Esophagus (tissue), 2 donors: ENCODE data around the gene RGS11. TPM values are rescaled to one million over a fixed set of nuclear protein-coding genes. Genes with fewer than 3 reads are reported as not detected.

Experiments
- H3K27ac ChIP-seq, 2 donors: one replicate each; pipeline ENCODE4 v1.5.1; 2013; ENCODE audit warnings: low read depth in 2 of 2, mild to moderate bottlenecking in 2 of 2, inconsistent platforms in 1 of 2, low read length in 1 of 2, moderate library complexity in 1 of 2
- H3K27me3 ChIP-seq, 2 donors: one replicate each; pipeline ENCODE4 v1.6.1; 2013; ENCODE audit warnings: low read length in 2 of 2, control low read depth in 1 of 2, mild to moderate bottlenecking in 1 of 2; ENCODE audit not compliant: insufficient read depth in 2 of 2, control insufficient read depth in 1 of 2
- H3K36me3 ChIP-seq, 2 donors: one replicate each; pipeline ENCODE4 v1.6.1; 2013; ENCODE audit warnings: low read length in 1 of 2; ENCODE audit not compliant: control insufficient read depth in 2 of 2, insufficient read depth in 2 of 2
- H3K4me1 ChIP-seq, 2 donors: one replicate each; pipeline ENCODE4 v1.6.1; 2013; ENCODE audit warnings: low read length in 1 of 2; ENCODE audit not compliant: control insufficient read depth in 2 of 2, insufficient read depth in 2 of 2
- H3K4me3 ChIP-seq, 2 donors: one replicate each; pipeline ENCODE4 v1.5.1; 2013; ENCODE audit warnings: low read length in 2 of 2, mild to moderate bottlenecking in 2 of 2, low read depth in 1 of 2, moderate library complexity in 1 of 2
- H3K9me3 ChIP-seq, 2 donors: one replicate each; pipeline ENCODE4 v1.6.1; 2013; ENCODE audit warnings: mild to moderate bottlenecking in 2 of 2, low read depth in 1 of 2, low read length in 1 of 2, moderate library complexity in 1 of 2; ENCODE audit not compliant: control insufficient read depth in 2 of 2, insufficient read depth in 1 of 2
- WGBS, 2 donors: extraction: QIAGEN DNeasy Blood & Tissue Kit; methylation state at CpG; one replicate each; pipeline ENCODE4 v1.1.7; 2013; 5-methylcytosine and 5-hydroxymethylcytosine counted together
- polyA plus RNA-seq, 2 donors: library from polyadenylated mRNA; stranded (reverse); fragments of 200-250 nt; gene quantifications; one replicate each; pipeline ENCODE4 v1.2.3, GENCODE V29; 2013
- donor health status: healthy with polysubstance abuse.
- donor health status: Bipolar disorder and iron deficiency.

The RGS11 gene
- polyA plus RNA-seq, 2 donors: 6.3 to 7.9 TPM

DNA sequence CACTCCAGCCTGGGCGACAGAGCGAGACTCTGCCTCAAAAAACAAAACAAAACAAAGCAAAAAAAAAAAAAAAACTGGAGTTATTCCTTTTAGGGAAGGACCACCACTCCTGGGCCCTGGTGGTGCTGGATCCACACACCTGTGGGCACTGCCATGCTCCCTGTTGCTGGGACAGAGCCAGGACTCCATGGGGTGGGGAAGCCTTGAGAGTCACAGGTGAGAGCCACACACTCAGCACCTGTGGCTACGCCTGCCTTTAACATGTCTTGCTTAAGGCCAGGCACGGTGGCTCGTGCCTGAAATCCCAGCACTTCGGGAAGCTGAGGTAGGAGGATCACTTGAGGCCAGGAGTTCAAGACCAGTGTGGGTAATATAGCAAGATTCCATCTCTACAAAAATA, 25.5 kb upstream of the RGS11 start:
- Histone ChIP-seq H3K4me3 (no peak overlapping the region), H3K36me3 (peaks cover 0 to 40% of the 10 kb centered on the region in 2 donors), H3K9me3 (no peaks in the 10 kb centered on the region), H3K27me3 (no peaks in the 10 kb centered on the region), H3K4me1 (peaks cover 0 to under 1% of the 10 kb centered on the region in 2 donors), H3K27ac (no peak overlapping the region)
- WGBS, 2 donors: 81 to 93% methylated on average over 4 to 6 of the region's 6 CpGs

DNA sequence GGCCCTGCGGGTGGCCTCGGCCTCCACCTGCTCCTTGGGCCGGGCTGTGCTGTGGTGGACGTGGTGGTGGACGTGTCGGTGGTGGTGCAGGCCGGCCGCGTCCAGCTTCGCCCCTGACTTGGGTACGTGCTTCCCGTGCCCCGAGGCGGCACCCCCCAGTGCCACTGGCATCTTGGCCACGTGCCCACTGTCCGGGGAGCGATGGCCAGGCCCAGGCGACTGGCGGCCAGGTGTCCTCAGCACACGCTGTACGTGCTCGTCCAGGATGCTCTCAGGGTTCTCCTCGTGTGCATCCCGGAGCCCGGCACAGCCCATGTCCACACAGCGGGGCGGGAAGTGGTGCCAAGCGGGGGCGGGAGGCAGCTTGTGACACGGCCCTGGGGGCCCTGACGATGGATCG, 22.1 kb upstream of the RGS11 start:
- no peaks in the 10 kb centered on the region for H3K4me1 ChIP-seq
- H3K4me3 ChIP-seq: no peak overlapping the region
- no peaks in the 10 kb centered on the region for H3K27me3 ChIP-seq
- no peaks in the 10 kb centered on the region for H3K9me3 ChIP-seq
- peaks cover 0 to 41% of the 10 kb centered on the region in 2 donors for H3K36me3 ChIP-seq
- no peak overlapping the region for H3K27ac ChIP-seq
- 93 to 94% methylated on average over 28 to 32 of the region's 32 CpGs for WGBS, 2 donors

DNA sequence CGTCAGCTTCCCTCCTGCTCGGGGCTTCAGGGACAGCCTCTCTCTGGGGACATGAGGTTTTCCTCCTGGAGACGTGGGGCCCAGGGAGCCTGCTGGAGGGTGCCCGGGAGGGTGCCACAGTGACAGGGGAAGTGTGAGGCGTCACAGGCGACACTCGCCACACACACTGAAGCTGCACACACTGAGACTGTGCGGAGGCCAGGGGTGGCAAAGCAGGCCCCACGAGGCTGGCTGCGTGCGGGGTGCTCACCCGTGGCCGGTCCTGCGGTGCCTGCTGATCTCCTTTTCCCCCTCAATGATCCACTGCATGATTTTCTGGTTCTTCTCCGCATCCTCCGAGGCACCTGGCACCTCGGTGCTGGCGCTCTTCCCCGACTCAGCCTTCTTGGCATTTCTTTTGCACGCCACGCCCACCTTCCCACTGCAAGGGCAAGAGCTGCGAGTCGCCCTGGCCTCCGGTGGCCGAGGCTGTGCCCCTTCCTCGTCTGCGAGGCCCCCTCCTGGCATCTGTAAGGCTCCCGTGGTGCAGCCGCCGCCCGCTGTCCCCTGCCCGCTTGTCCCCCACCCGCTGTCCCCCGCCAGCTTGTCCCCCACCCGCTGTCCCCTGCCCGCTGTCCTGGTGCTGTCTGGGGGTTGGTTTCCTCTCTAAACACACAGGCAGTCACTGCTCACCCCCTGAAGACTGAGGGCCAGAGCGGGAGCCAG, 21.2 kb upstream of the RGS11 start:
- no peaks in the 10 kb centered on the region for H3K9me3 ChIP-seq
- H3K4me1 ChIP-seq: no peaks in the 10 kb centered on the region
- no peak overlapping the region for H3K4me3 ChIP-seq
- WGBS, 2 donors: 82 to 85% methylated on average over 36 to 37 of the region's 37 CpGs
- no peak overlapping the region for H3K27ac ChIP-seq
- peaks cover 6 to 44% of the 10 kb centered on the region in 2 donors for H3K36me3 ChIP-seq
- H3K27me3 ChIP-seq: no peaks in the 10 kb centered on the region

DNA sequence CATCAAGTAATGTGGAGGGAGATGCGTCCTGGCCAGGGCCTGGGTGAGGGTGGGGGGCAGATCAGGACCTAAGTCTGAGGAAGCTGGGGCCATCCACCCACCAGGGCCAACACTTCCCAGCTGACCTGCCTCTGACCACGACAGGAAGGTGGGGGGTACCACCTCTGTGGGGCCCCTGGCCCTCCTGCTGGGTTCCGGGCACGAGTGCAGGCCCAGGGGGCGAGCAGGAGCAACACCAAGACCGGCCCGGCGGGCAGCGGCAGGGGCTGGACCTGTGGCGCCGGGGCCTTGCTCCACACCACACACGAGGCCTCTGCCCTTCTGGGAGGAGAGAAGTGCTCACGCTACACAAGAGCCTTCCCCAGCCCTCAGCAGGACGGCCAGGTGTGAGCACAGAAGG, 20.5 kb upstream of the RGS11 start:
- H3K36me3 ChIP-seq: peaks cover 6 to 46% of the 10 kb centered on the region in 2 donors
- H3K4me3 ChIP-seq: no peak overlapping the region
- H3K9me3 ChIP-seq: no peaks in the 10 kb centered on the region
- no peaks in the 10 kb centered on the region for H3K27me3 ChIP-seq
- no peaks in the 10 kb centered on the region for H3K4me1 ChIP-seq
- 96 to 98% methylated on average over 14 of the region's 14 CpGs for WGBS, 2 donors
- H3K27ac ChIP-seq: no peak overlapping the region

DNA sequence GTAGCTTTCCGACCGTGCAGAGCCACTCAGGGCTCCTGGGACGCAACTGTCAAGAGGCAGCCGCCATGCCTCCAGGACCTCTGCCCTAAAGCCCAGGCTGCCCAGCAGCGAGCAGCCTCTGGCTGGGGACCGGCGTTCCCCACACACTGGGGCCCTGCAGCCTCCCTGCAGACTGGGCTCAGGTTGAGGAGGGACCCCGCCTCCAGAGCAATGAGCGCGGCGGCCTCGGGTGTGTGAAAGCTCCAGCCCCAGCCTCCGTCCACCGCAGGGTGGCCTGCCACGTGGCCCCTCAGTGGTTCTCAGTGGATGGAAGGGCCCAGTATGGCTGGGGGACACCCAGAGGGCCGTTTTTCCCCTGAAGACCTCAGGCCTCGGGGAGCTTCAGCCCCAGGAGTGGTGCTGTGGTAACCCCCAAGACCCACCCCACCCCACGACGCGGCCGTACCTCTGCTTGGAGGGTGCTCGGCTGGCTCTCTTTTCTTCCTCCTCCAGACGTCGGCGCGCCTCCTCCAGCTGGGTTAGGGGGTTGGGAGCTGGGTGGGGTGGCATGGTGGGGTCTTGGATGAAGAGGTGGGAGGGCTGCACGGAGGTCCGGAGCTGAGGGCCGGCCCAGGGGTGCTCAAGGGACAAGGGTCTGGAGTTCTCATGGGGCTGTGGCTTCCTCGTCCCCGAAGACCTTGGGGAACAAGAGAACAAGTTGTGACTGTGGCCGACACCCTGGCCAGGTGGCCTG, 17.5 kb upstream of the RGS11 start:
- Histone ChIP-seq H3K36me3 (peaks cover 15 to 75% of the 10 kb centered on the region in 2 donors), H3K4me1 (no peaks in the 10 kb centered on the region), H3K9me3 (no peaks in the 10 kb centered on the region), H3K27ac (no peak overlapping the region), H3K27me3 (no peaks in the 10 kb centered on the region), H3K4me3 (no peak overlapping the region)
- 92 to 94% methylated on average over 25 to 32 of the region's 32 CpGs for WGBS, 2 donors

DNA sequence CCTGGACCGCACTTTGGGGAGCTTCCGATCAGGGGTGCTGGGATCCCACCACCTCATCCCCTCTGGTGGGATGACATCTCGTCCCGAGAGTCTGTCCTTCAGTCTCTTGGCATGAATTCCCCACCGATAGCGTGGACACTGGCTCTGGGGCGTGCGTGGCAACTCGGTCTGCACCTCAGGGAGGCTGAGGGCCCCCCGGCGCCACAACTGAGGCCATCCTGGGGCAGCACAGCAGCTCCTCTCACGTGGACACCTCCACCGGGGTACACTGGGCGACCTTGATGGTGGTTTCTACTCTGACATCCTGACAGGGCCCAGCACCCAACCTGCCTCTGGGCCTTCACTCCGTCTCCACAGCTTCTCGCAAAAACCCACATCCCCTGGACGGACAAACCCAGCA, 15.8 kb upstream of the RGS11 start:
- Histone ChIP-seq H3K27ac (no peak overlapping the region), H3K4me1 (no peaks in the 10 kb centered on the region), H3K4me3 (no peak overlapping the region), H3K36me3 (peaks cover 17 to 71% of the 10 kb centered on the region in 2 donors), H3K27me3 (no peaks in the 10 kb centered on the region), H3K9me3 (no peaks in the 10 kb centered on the region)
- 91 to 95% methylated on average over 17 of the region's 17 CpGs for WGBS, 2 donors

DNA sequence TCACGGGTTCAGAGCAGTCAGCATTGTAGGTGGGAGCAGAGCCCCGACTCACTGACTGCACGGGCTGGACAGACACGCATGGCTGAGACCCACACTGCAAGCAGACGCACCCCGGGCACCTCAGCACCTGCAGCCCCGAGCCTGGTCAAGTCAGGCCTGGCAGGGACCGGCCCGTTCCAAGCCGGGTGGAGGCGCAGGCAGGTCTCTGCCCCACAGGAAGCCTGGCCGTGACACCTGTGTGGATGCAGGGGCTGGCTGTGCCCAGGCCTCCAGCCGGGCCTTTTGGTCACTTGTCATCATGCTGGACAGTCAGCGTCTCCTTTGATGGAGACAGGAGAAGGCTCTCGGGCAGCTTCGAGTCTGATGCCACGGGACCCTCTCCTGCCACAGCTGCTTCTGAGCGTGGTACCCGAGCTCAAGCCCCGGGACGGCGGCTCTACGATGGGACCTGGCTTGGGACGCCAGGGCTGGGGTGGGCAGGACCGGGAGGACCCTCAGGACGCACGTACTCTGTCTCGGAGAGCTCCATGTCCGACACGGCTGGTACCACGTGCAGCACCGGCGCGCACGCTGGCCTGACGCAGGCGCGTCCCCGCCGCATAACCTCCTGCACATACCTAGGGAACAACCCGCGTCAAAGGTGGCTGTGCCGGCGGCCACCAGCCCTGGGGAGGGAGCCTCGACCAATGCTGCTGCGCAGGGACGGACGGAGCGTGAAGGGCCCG, 15.1 kb upstream of the RGS11 start:
- H3K4me1 ChIP-seq: no peaks in the 10 kb centered on the region
- no peaks in the 10 kb centered on the region for H3K9me3 ChIP-seq
- H3K27me3 ChIP-seq: no peaks in the 10 kb centered on the region
- no peak overlapping the region for H3K27ac ChIP-seq
- H3K4me3 ChIP-seq: no peak overlapping the region
- peaks cover 17 to 68% of the 10 kb centered on the region in 2 donors for H3K36me3 ChIP-seq
- WGBS, 2 donors: 92 to 94% methylated on average over 50 of the region's 50 CpGs

DNA sequence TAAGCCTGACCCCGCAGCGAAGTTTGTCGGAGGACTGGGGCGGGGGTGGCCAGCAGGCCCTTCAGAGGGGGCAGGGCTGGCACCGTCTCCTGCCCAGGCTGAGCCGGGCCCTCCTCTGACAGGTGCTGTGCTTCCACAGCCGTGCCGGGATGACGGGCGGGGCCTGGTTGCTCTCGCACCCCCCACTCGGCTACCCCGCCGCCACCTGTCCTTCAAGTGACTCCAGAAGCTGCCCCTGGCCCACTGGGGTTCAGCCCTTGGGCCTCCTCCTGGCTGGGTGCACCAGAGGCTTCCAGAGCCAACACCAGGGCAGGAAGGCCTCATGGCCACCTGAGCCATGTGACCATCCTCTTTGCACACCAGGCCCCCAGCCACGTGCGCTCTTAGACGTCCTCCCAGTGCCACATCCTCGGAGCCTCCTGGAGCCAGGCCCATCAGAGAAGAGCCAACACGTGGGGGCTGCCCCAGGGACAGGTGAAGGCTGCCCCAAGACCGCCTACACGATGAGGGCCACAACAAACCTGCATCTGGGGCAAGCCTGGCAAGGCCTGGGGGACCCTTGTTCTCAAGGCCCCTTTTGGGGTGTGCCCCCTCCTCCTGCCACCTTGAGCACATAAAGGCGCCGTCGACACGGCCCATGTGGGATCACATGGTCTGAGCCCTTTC, 14.4 kb upstream of the RGS11 start:
- Histone ChIP-seq H3K27me3 (no peaks in the 10 kb centered on the region), H3K27ac (no peak overlapping the region), H3K36me3 (peaks cover 17 to 68% of the 10 kb centered on the region in 2 donors), H3K9me3 (no peaks in the 10 kb centered on the region), H3K4me3 (no peak overlapping the region), H3K4me1 (no peaks in the 10 kb centered on the region)
- WGBS, 2 donors: 84 to 89% methylated on average over 25 of the region's 25 CpGs

DNA sequence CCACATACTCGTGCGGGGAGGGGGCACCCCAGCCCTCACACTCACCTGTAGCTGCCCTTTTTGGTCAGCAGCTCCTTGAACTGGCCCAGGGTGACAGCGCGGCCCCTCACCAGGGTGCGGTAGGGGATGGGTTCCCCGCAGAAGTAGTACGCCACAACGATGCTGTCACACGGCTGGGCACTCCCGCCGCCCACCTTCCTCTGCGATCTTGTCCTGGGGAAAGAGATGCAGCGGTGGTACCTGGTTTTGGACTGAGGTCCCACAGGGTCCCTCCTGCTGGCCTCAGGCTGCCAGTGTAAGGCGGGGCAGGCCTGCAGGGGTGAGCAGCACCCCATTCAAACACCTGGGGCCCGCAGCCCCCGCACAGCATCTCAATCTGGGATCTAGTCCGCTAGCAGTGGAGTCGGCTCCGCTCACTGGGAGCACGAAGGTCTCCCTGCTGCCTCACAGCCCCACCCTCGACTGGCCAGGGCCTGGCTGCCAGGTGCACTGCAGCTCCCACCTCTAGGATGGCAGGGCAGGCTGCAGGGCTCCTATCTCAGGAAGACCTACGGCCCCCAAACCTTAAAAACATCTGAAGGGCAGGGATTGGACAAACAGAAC, 13.8 kb upstream of the RGS11 start:
- WGBS, 2 donors: 87 to 92% methylated on average over 22 of the region's 22 CpGs
- H3K9me3 ChIP-seq: no peaks in the 10 kb centered on the region
- no peaks in the 10 kb centered on the region for H3K27me3 ChIP-seq
- no peak overlapping the region for H3K27ac ChIP-seq
- H3K4me3 ChIP-seq: no peak overlapping the region
- no peaks in the 10 kb centered on the region for H3K4me1 ChIP-seq
- H3K36me3 ChIP-seq: peaks cover 17 to 68% of the 10 kb centered on the region in 2 donors
